Globus pallidus (tissue), 1 donor: ENCODE results near the gene ZFYVE19.

Experiments used
- DNase-seq: peaks from one replicate; pipeline ENCODE4 v3.0.0-alpha.2; 2015; ENCODE audit warnings: low spot score

ZFYVE19 gene, protein sequence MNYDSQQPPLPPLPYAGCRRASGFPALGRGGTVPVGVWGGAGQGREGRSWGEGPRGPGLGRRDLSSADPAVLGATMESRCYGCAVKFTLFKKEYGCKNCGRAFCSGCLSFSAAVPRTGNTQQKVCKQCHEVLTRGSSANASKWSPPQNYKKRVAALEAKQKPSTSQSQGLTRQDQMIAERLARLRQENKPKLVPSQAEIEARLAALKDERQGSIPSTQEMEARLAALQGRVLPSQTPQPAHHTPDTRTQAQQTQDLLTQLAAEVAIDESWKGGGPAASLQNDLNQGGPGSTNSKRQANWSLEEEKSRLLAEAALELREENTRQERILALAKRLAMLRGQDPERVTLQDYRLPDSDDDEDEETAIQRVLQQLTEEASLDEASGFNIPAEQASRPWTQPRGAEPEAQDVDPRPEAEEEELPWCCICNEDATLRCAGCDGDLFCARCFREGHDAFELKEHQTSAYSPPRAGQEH

DNA sequence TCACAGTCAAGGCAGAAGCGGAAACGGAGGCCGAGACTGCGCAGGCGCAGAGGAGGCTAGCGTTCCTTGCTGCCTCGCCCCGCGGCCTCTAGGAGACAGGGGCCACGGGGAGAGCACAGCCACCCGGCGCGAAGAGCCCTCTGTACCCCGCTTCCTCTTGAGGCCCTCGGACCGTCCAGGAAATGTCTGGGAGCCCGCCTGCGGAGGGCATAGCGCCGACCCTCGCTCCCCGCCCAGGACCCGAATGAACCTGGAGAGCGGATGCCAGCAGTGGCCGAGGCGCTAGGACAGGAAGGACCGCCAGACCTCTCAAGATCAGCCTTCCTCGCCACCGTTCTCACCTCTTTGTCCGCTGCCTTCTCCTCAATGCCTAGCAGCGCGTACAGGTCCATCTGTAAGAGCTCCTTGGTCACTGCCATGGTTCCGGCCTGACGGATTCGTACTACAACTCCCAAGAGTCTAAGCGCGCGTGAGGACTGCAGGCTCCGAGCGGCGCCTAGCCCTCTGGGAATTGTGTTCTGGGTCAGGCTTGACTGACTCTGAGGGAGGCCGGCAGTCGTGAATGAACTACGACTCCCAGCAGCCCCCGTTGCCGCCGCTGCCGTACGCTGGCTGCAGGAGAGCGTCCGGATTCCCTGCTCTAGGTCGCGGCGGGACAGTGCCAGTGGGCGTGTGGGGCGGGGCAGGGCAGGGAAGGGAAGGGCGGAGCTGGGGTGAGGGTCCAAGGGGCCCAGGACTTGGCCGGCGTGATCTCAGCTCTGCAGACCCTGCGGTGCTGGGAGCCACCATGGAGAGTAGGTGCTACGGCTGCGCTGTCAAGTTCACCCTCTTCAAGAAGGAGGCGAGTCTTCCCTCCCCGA lies at the start of gene ZFYVE19, which contains the start of gene DNAJC17:
ZFYVE19 (plus strand) TSS at position 62 of the 860 bp plus-strand sequence; CDS start at position 563, 501 bp downstream.
DNAJC17 (minus strand) TSS at position 446 of the 860 bp plus-strand sequence; CDS start at position 419, 27 bp downstream.
- peak; percentile 99 for DNase-seq

DNA sequence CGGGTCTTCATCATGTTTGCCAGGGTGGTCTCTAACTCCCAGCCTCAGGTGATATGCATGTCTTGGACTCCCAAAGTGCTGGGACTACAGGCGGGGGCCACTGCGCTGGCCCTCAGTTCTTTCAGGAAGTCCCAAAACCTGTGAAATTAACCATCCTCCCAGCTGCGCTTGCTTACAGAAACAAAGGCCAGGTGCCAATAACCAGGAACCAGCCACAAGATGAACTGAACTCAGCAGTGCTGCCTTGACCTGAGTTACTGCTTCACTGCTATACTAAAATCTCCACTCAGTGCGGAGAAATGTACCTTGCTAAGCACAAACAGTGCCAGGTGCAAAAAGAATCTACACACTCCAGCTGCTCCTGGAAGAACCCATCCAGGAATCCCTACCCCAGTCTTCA lies 46.9 kb upstream of the ZFYVE19 start:
- DNase-seq = no peak

DNA sequence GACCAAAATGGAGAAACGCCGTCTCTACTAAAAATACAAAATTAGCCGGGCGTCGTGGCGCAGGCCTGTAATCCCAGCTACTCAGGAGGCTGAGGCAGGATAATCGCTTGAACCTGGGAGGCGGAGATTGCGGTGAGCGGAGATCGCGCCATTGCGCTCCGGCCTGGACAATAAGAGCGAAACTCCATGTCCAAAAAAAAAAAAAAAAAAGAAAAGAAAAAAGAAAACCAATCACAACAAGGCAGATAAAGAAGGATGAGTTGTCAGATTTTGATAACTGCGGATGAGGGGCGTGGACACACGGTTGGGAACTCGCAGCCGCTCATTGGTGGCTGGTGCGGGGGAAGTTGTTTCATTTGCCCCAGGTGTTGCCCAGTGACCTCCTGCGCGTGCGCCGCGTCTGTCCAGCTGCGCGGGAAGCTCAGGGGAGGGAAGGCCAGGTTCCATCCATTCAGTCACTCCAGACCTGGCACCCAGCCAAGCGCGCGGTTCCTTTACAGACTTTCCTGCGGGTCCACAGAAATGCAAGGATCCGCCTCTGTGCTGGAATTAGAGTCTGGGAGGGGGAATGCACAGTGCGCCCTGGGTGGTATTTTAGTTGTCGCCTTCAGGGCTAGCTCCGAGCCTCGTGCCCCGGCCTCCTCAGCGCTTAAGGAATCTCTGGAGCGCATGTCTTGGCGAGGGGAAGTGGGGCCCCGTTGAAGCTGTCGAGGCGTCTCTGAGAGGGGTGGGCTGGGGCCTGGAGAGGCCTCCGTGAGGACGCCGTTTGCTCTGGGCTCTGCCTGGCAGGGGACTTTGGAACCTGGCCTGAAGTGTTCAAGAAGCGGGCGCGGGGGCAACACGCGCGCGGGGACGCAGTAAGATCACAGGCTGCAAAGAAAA lies 43.7 kb upstream of the ZFYVE19 start:
- no peak for DNase-seq

DNA sequence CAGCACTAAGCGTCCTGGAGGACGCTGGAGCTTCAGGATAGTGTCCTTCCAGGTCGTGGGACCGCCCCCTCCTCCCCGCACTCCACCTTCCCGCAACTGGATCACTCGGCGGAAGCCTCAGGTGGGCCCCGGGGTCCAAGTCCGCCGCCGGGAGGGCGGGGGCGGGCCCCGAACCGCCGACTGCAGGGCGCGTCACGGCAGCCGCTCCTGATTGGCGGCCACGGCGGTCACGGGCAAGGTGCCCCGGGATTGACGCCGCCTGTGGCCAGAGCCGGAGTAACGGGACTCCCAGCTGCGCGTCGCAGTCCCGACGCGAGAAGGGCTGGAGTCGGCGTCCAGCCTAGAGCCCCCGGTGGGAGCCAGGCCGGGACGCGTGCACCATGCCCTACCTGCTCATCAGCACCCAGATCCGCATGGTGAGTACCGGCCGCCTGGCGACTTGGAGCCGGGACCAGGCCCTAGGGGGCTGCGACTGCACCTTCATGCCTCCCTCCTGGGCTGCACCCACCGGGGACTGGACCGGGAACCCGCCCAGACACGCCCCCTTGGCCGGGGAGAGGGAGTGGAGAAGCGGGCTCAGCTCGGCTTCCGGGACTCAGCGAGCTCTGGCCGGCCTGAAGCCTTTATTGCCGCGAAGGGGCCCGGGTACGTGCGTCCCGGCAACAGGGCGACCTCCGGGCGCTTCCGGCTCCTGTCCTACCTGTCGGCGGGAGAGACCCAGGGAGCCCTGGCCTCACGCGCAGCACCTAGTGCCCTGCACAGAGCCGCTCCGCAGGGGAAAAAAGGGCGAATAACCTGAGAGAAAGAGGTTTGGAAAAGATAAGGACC lies 42.9 kb upstream of the ZFYVE19 start, which contains the start of gene GCHFR:
GCHFR (plus strand) TSS at position 268 of the 828 bp plus-strand sequence; CDS start at position 381, 113 bp downstream.
- no peak for DNase-seq

DNA sequence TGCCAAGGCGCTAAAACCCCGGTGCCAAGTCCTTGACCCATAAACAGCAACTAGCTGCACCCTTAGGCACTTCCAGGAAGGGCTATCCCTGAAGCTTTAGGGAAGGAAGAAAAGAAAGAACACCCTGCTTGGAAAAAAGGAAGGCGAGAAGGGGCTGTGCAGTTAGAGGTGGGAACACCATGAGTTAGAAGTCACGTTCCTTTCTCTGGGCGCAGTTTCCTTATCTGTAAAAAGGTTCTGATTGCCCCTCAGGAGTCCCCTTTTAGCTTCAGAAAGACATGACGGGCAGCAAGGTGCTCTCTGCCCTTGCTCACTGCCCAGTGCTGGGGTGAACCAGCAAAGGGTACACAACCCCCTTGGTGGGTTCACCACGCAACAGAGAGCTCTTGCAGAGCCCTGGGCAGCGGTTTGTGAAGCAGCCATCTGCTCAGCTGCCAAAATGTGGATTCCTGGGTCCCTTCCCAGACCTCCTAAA lies 42.2 kb upstream of the ZFYVE19 start:
- no peak for DNase-seq

DNA sequence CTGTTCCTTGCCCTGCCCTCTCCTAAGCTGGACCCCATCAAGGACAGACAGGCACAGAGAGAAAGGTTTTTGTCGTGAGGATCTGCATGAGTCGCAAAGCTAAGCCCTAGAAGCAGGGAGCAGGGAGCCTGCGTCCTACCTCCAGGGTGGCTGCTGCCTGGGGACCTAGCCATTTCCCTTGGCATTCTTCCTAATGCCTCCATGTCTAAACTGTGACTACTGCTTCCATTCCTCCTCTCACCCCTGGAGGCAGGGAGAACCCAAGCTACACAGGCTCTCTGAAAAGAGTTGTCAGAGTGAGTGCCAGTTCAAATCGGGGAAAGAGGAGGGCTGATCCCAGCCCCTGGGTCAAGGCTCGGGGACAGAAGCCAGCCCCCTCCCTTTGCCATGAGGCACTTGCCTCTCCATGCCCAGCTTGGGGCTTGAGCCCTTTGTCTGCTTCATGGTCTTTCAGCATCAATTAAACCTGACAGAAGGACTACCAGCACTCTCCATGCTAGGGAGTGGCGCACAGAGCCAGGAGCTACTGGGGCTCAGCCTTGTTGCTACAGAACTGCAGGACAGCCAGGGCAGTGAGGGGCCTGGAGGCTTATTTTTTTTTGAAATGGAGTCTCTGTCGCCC lies 40.6 kb upstream of the ZFYVE19 start:
- no peak for DNase-seq

DNA sequence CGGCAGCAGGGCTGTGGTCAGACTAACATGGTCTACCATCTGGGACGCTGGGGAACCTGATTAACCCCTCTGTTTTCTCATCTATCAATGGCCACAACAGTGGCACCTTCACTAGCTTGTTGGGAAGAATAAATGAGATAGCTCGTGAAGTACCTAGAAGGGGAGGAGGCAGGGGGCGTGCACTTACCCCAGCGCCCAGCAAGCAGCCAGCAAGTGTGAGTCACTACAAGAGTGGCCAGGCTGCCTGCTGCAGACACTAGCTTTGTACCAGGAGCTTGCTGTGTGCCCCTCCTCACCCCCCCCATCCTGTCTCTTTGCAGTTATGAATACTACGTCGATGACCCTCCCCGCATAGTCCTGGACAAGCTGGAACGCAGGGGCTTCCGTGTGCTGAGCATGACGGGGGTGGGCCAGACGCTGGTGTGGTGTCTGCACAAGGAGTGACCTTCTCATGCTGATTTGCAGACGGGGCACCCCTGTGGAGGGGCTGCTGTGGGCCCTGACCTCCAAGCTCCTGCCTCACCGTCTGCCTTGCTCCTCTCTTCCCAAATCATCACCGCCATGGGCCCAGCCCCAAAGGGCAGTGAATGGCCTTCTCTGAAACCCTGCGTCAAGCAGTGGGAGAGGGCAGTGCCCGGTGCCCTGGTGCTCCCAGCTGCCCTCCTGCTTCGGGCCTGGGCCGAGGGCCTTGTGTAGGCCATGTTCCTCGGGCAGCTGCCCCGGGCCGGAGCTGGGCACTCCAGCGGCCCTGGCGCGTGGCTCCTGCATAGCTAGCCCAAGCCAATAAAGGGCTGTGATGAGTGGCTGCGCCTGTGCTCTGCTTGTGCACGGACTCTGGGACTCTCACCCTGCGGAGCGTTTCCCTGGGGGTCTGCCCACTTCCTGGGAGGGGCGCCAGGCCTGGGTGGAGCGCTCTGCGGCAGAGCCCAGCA lies 39.7 kb upstream of the ZFYVE19 start:
- no peak for DNase-seq

DNA sequence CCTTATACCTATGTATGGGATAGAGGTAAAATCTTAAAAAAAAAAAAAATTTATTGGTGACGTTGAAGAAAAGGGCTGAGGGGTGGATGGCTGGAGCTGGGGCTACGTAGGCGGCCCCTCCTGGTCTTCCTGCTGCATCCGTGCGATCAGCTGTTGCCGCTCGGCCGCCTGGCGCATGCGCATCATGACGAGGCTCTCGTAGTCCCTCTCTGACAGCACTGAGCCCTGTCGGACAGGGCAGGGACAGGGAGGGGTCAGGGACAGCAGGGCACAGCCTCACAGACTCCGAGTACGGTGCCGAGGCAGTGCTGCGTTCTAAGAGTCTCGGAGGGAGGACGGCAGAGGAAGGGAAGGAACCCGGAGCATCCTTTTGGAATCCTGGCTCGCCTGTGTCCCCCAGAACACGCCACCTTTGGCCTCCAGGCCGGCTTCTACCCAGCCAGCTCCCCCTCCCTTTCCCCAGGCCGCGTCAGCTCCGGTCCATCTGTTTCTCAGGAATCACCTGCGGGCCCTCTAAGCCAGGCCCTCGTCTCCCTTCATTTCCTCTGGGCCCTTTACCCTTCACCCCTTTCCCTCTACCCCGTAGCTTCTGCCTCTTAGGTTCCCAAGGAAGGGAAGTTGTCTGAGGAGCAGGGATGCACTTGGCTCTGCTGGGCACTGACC lies 38.9 kb upstream of the ZFYVE19 start:
- no peak for DNase-seq

DNA sequence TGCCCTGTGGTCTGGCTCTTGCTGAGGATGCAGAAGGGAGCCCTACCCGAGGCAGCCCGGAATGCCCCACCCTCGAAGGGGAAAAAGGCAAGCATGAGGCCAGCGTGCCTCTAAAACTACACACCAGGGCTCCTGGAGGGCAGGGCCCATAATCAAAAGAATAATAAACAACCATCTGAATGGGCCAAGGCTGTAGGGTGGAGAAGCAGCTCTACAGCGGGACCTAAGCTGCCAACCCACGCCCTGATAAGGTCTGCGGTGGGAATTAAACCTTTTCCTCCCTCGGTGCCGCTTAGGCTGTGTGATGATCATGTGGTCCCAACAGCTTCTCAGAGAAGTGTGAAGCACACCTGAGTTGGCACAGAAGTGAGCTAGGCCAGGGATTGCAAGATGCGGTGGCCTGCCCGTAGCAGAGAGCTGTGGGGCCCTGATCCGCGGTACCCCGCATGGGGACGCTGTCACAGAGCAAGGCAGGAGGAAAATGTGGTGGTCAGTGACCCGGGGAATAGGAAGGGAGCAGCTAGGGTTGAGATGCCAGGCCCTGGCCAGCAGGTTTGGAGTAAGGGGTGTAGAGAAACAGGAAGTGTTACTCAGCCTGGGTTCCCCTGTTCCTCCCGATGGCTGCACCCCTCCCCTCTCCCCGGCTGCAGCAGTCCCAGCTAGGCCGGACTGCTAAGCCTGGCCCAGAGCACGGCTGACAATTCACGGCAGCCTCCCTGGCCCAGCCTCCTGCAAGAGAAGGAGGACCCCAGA lies 38.2 kb upstream of the ZFYVE19 start:
- no peak for DNase-seq

DNA sequence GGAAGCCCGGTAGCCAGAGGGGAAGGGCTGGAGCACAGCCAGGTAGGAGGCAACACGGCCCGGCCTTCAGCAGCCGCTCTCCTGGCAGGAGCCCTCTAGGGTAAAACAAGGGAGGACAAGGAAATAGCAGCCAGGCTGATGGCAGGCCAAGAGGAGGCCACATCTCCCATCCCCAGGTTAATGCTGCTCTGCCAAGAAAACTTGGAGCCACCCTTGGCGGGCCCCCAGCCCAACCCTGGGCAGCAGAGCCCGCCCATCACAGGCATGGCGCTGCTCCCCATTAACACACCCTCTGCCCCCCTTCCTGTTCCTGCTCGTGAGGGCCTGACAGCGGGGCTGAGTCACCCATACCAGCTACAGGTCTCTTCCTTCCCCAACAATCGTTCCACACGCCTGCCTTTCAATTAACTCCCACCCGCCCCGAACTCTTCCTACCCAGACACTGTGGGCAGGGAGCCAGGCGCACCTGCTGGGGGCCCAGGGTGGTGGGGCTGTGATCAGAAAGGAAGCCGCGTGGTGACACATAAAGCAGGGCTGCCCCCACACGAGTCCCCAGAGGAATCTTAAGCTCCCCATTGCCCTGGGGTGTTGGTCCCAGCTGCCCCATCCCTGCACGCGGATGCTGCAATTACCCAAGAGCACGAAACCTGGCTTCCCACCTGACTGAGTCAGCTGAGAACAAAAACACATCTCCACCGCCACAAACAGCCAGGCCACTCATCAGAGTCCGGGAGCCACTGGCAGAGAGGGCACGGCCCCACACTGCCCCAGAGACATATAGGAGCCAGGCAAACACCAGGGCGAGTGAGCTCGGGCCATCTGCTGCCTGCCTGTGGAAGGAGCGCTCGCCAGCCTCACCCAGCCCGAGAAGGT lies 37.4 kb upstream of the ZFYVE19 start, which contains the start of gene C15orf62:
C15orf62 (plus strand) TSS at position 707 of the 873 bp plus-strand sequence. CDS start 516 bp downstream, outside the sequence.
- DNase-seq = no peak

DNA sequence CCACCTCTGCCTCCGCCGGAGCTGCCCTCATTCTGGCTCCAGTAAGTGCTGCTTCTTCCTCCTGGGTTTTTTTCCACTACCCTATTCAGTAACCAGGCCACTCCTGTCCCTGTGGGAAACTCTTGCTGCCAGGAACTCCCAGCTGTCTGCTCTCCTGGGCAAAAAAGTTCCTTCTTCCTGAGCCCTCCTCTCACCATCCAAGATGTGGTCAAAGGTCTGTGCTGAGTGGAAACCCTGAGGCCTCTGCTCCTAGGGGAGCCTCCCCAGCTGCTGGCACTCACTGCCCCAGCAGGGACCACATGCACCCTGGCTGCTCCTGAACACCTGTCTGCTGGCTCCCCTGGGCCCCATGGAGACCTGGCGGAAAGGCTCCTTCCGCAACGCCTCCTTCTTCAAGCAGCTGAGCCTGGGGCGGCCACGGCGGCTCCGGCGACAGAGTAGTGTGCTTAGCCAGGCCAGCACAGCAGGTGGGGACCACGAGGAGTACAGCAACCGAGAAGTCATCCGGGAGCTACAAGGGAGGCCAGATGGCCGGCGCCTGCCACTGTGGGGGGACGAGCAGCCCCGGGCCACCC lies 36.7 kb upstream of the ZFYVE19 start:
- no peak for DNase-seq

DNA sequence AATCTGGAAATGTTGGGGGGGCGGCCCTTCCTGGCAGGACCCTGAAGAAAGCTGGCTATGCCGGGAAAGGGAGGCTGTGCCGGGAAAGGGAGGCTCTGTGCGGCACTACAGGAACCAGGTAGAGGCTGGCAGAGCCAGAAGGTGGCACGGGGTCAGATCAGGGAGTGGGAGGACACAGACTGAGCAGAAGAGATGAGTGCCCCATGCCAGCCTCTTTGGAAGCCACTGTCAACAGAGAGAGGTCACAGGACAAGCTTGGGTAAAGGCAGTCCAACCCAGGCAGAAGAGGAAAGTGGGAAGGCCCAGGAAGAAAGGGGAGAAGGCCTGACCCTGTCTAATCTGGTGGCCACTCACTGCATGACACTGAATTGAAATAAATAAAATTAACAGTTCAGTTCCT lies 35.6 kb upstream of the ZFYVE19 start:
- DNase-seq = no peak

DNA sequence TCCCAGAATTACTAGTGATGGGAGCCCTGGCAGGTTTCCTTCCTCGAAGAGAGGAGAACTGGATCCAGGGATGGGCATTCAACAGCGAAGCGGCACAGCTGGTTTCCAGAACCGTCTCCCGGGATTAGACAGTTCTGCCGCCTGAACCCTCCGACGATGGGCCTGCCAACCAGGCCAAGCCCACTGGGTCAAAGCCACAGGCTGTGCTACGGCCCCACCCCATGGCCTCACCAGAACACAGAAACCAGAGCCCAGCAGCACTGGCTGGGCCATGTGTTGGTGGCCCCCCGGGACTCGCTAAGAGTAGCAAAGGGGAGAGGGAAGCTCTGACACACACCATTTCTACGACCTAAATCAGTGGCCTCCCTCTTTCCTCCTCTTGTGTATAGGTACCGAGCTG lies 34.9 kb upstream of the ZFYVE19 start:
- DNase-seq = no peak

DNA sequence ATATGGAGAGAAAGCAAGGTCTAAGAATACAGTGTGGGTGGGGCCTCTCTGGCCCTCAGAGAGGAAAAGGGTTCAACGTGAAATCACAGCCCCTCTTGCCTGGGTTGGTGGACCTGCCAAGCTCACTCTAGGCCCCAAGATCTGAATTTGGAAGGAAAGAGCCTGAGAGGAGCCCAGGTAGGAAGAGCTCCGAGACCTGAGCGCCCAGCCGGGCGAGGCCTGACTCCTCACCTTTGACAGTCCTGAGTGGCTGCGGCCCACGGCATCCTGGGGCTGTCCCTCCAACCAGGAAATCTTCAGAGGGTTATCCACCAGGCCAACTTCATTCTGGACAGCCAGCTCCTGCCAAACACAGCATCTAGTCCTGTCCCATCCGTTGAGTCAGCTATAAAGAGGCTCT lies 33.4 kb upstream of the ZFYVE19 start:
- no peak for DNase-seq

DNA sequence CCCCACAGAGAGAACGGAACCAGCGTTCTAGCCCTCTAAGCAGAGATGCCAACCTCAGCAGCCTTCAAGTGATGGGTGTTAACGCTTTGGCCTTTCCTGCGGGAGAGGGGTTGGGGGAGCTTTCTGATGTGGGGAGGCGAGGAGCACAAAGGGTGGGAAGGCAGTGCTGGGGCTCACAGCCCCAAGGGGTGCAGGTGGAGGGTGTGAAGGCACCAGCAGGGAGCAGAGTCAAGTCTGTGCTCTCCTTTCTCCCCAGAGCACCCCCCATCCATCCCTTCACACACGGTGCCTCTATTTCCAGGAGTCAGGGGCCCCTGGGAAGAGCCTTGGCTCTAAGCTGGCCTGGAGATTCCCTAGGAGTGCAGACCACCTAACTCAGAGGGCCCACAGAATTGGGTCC lies 33.0 kb upstream of the ZFYVE19 start:
- DNase-seq = no peak

DNA sequence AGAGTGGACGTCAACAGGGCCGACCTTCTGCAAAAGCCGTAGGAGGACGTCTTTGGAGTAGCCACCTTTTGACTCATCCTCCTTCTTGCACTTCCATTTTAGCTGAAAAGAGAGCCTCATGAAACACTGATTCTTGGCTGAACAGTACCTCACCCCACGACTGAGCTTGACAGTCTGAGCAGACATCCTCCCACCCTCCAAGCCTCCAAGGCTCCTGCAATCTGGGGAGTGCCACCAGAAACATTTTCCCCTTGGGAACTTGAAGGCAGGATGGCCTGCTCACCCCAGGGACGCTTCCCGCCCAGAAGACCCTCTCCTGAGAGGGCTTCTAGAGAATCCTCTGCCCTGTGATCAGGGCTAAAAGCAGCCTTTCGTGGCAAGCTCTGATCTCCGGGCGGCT lies 31.9 kb upstream of the ZFYVE19 start:
- DNase-seq = no peak
